HT1080 (cell line): ENCODE measurements around the gene NR4A2. TPM values are rescaled to one million over a fixed set of nuclear protein-coding genes. Genes with fewer than 3 reads are reported as not detected.

Experiments used
- DNase-seq: peaks from one replicate; pipeline ENCODE4 v3.0.0-alpha.2; 2015; ENCODE audit warnings: low read depth
- polyA plus RNA-seq, 2 experiments: library from polyadenylated mRNA; depleted of rRNA; stranded (reverse); fragments of >200 nt; gene quantifications; 2 replicates each; pipeline ENCODE4 v1.2.3, GENCODE V29; 2015
- total RNA-seq: library from RNA; depleted of rRNA; stranded (reverse); fragments of >200 nt; shearing (Covaris generic); gene quantifications from 2 replicates; pipeline ENCODE4 v1.2.3, GENCODE V29; 2014; rRNA removed

The NR4A2 gene
- total RNA-seq, result 0.67 and 1.5 TPM in 2 replicates
- 2.9 and 3.1 TPM in 2 replicates for polyA plus RNA-seq (2015; cell fraction: cytosol; rRNA removed)
- 5.9 and 6.8 TPM in 2 replicates for polyA plus RNA-seq (2015; cell fraction: nucleus; rRNA removed)

GRCh38 chr2:156332534-156333273, at the start of gene NR4A2:
NR4A2 (minus strand) TSS chr2:156332721; CDS start chr2:156330186, 2,535 bp downstream.
- DNase-seq, result peak; percentile 86

GRCh38 chr2:156380117-156380645, 47.7 kb upstream of the NR4A2 start:
- no peak for DNase-seq

- no peak for DNase-seq
Observed at GRCh38 chr2:156379714-156380113, 47.2 kb upstream of the NR4A2 start.

- DNase-seq, result no peak
Observed at GRCh38 chr2:156379071-156379470, 46.5 kb upstream of the NR4A2 start.

- no peak for DNase-seq
Observed at GRCh38 chr2:156366753-156367152, 34.2 kb upstream of the NR4A2 start.

GRCh38 chr2:156363141-156363540, 30.6 kb upstream of the NR4A2 start:
- DNase-seq, result no peak

- DNase-seq, result peak; percentile 88
Observed at GRCh38 chr2:156356014-156356754, 23.7 kb upstream of the NR4A2 start.

- DNase-seq, result no peak
Observed at GRCh38 chr2:156352911-156353310, 20.4 kb upstream of the NR4A2 start.

- DNase-seq, result no peak
Observed at GRCh38 chr2:156350374-156351142, 18.0 kb upstream of the NR4A2 start.

- DNase-seq, result no peak
Observed at GRCh38 chr2:156349605-156350004, 17.1 kb upstream of the NR4A2 start.

- DNase-seq, result no peak
Observed at GRCh38 chr2:156349161-156349560, 16.6 kb upstream of the NR4A2 start.

GRCh38 chr2:156347431-156347830, 14.9 kb upstream of the NR4A2 start:
- no peak for DNase-seq

- DNase-seq, result no peak
Observed at GRCh38 chr2:156346731-156347130, 14.2 kb upstream of the NR4A2 start.

GRCh38 chr2:156345582-156345981, 13.1 kb upstream of the NR4A2 start:
- DNase-seq, result no peak

- DNase-seq, result no peak
Observed at GRCh38 chr2:156343940-156344301, 11.4 kb upstream of the NR4A2 start.

GRCh38 chr2:156343096-156343939, 10.8 kb upstream of the NR4A2 start:
- DNase-seq, result no peak

GRCh38 chr2:156342254-156343095, 10.0 kb upstream of the NR4A2 start:
- DNase-seq, result peak; percentile 92

- peak; percentile 91 for DNase-seq
Observed at GRCh38 chr2:156341452-156342253, 9.1 kb upstream of the NR4A2 start.
